WTC11 (cell line): ENCODE measurements around the gene ALCAM. TPM values are rescaled to one million over a fixed set of nuclear protein-coding genes. Genes with fewer than 3 reads are reported as not detected.

Experiments used
- ATAC-seq: fragments of 200-7000 bp; cut with Tn5 transposase; 2 replicates; pipeline ENCODE4 v1.10.0; 2021; ENCODE audit warnings: mild to moderate bottlenecking, moderate library complexity
- CTCF ChIA-PET: fragments of 300-600 bp; sonication (Branson Sonifier 250); formaldehyde crosslinking; loops from one replicate; lab custom pipeline; 2021; ENCODE audit warnings: antibody characterized with exemption; lab: Charles Lee
- POLR2A ChIA-PET: fragments of 350-600 bp; sonication (Branson Sonifier 250); formaldehyde crosslinking; loops from one replicate; lab custom pipeline; 2021; ENCODE audit warnings: antibody characterized with exemption; lab: Charles Lee
- DNase-seq: peaks from one replicate; pipeline ENCODE4 v3.0.0; 2021; ENCODE audit warnings: low spot score
- H3K27ac Mint-ChIP-seq: 2 replicates; pipeline ENCODE4 v1.8.0; 2021; ENCODE audit warnings: mixed read lengths
- H3K27me3 Mint-ChIP-seq: 2 replicates; pipeline ENCODE4 v1.8.0; 2021; ENCODE audit warnings: low read depth, mild to moderate bottlenecking, moderate library complexity, mixed read lengths
- H3K36me3 Mint-ChIP-seq: 2 replicates; pipeline ENCODE4 v1.8.0; 2021; ENCODE audit warnings: mixed read lengths
- H3K4me1 Mint-ChIP-seq: 2 replicates; pipeline ENCODE4 v1.8.0; 2022; ENCODE audit warnings: mixed read lengths
- H3K4me3 Mint-ChIP-seq: 2 replicates; pipeline ENCODE4 v1.8.0; 2021; ENCODE audit warnings: mild to moderate bottlenecking, moderate library complexity, mixed read lengths
- H3K9me3 Mint-ChIP-seq: 2 replicates; pipeline ENCODE4 v1.8.0; 2021; ENCODE audit warnings: mixed read lengths
- ATF1 ChIP-seq: sonication (generic); formaldehyde crosslinking; IDR thresholded peaks from 2 replicates; pipeline ENCODE4 v1.8.1; 2023; ENCODE audit warnings: mild to moderate bottlenecking, moderate library complexity, missing genetic modification reagents
- GABPB1 ChIP-seq: sonication (generic); formaldehyde crosslinking; IDR thresholded peaks from 2 replicates; pipeline ENCODE4 v1.8.1; 2023; ENCODE audit warnings: mild to moderate bottlenecking, missing genetic modification reagents
- HMGA2 ChIP-seq: fragments of 250-450 bp; sonication (Bioruptor Pico); IDR thresholded peaks from 2 replicates; pipeline ENCODE4 v1.4.0; 2021; ENCODE audit warnings: mild to moderate bottlenecking, moderate library complexity
- IRF1 ChIP-seq: sonication (generic); formaldehyde crosslinking; IDR thresholded peaks from 2 replicates; pipeline ENCODE4 v1.8.0; 2023; ENCODE audit warnings: missing genetic modification reagents
- IRF2 ChIP-seq: sonication (generic); formaldehyde crosslinking; IDR thresholded peaks from 2 replicates; pipeline ENCODE4 v1.8.0; 2022; ENCODE audit warnings: low read depth, missing genetic modification reagents, borderline replicate concordance
- PREB ChIP-seq: sonication (generic); formaldehyde crosslinking; IDR thresholded peaks from 2 replicates; pipeline ENCODE4 v1.8.1; 2022; ENCODE audit warnings: mild to moderate bottlenecking, missing genetic modification reagents, moderate library complexity, borderline replicate concordance
- TCF7 ChIP-seq: sonication (generic); formaldehyde crosslinking; IDR thresholded peaks from 2 replicates; pipeline ENCODE4 v1.8.0; 2022; ENCODE audit warnings: mild to moderate bottlenecking, low read depth, missing genetic modification reagents, moderate library complexity
- TEAD1 ChIP-seq: sonication (generic); formaldehyde crosslinking; IDR thresholded peaks from 2 replicates; pipeline ENCODE4 v1.8.0; 2022; ENCODE audit warnings: mild to moderate bottlenecking, missing genetic modification reagents
- ZMAT4 ChIP-seq: fragments of 250-450 bp; sonication (Bioruptor Pico); IDR thresholded peaks from 2 replicates; pipeline ENCODE4 v1.9.0; 2021; ENCODE audit warnings: mild to moderate bottlenecking
- ZNF138 ChIP-seq: sonication (generic); formaldehyde crosslinking; conservative IDR thresholded peaks from 2 replicates; pipeline ENCODE4 v1.8.1; 2022; ENCODE audit warnings: mild to moderate bottlenecking, moderate library complexity, missing genetic modification reagents
- ZNF423 ChIP-seq: fragments of 250-450 bp; sonication (Bioruptor Pico); IDR thresholded peaks from 2 replicates; pipeline ENCODE4 v2.1.2; 2022; ENCODE audit warnings: mild to moderate bottlenecking, moderate library complexity
- ZNF425 ChIP-seq: fragments of 250-450 bp; sonication (Bioruptor Pico); conservative IDR thresholded peaks from 2 replicates; pipeline ENCODE4 v1.9.0; 2021; ENCODE audit warnings: mild to moderate bottlenecking
- ZNF671 ChIP-seq: fragments of 250-450 bp; sonication (Bioruptor Pico); IDR thresholded peaks from 2 replicates; pipeline ENCODE4 v1.8.0; 2021; ENCODE audit warnings: mild to moderate bottlenecking
- total RNA-seq: library from RNA; stranded (reverse); gene quantifications from 3 replicates; pipeline ENCODE4 v1.2.3, GENCODE V29; 2021
- TF ChIP-seq, protein P1 (sequence below): sonication (generic); formaldehyde crosslinking; IDR thresholded peaks from 2 replicates; pipeline ENCODE4 v1.8.1; 2023; ENCODE audit warnings: mild to moderate bottlenecking, moderate library complexity, missing genetic modification reagents
- TF ChIP-seq, protein P2 (sequence below): sonication (generic); formaldehyde crosslinking; IDR thresholded peaks from 2 replicates; pipeline ENCODE4 v1.8.0; 2023; ENCODE audit warnings: missing genetic modification reagents, mild to moderate bottlenecking, borderline replicate concordance
- TF ChIP-seq, protein P3 (sequence below): sonication (generic); formaldehyde crosslinking; IDR thresholded peaks from 2 replicates; pipeline ENCODE4 v1.8.0; 2022; ENCODE audit warnings: mild to moderate bottlenecking, missing genetic modification reagents

Gene ALCAM
- total RNA-seq, 1 experiment from 2014 or later = 30.7 TPM

- ChIA-PET CTCF (no interaction called here), POLR2A (no interaction called here)
- Mint-ChIP-seq H3K9me3 (peaks cover under 1% of the 10 kb centered on the region; the same call in 1 of the 2 replicates), H3K4me3 (no peak overlapping the region), H3K27ac (peak overlapping the region; percentile 21; the same call in 1 of the 2 replicates), H3K27me3 (no peaks in the 10 kb centered on the region), H3K36me3 (no peaks in the 10 kb centered on the region), H3K4me1 (peaks cover 41% of the 10 kb centered on the region)
- ATAC-seq (no peak), DNase-seq (no peak)
- TF ChIP-seq GABPB1 (CRISPR knock-in tag) = no peak
- no peak for TF ChIP-seq PREB (CRISPR knock-in tag)
- TF ChIP-seq, all 79 proteins: peak for 0
Measured at GRCh38 chr3:105470851-105471250, 104.1 kb downstream of the ALCAM start.

DNA sequence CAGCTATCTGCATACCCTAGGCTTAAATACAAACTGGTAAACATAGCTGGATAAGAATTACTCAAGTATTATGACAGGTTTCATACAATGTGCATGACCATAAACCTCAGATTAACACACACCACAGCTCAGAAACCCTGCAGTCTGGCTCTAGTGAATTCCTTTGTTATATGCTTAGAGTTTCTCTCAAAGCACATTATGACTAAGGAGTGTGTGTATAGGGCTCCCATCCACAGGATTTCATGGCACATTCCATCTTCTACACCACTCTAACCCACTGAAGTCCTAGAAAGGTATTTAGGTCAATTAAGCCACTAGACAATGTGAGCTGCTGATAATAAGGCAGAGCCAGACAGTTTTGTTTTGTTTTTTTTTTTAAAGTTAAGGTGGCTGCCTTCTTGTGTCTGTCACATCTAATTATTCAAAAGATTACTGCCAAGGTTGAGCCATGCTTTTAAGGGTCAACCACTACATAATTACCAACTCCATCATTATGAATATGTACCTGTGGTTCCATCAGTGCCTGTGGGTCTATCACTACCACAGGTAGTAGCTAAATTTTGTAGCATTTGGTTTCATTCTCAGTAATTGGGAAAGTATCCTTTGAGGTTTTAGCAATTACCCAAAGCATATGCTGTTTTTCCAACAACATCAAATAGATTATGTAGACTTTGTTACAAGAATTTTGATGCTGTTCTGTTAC, 107.0 kb downstream of the ALCAM start:
- Mint-ChIP-seq H3K27me3 (no peaks in the 10 kb centered on the region), H3K4me1 (peaks cover 45% of the 10 kb centered on the region), H3K4me3 (no peak overlapping the region), H3K9me3 (peaks cover 28% of the 10 kb centered on the region), H3K36me3 (peaks cover 18% of the 10 kb centered on the region), H3K27ac (peak overlapping the region; percentile 1; the same call in 1 of the 2 replicates)
- CTCF ChIA-PET = no interaction called here
- POLR2A ChIA-PET = interaction anchor here (1.0 kb wide), 1 partner anchor 9 kb away, joined by 3 read pairs; no protein-coding TSS in a partner anchor
- peak; percentile 71 for ATAC-seq
- no peak for DNase-seq
- TF ChIP-seq ZNF671 (no peak), ATF1 (CRISPR knock-in tag) (no peak)

DNA sequence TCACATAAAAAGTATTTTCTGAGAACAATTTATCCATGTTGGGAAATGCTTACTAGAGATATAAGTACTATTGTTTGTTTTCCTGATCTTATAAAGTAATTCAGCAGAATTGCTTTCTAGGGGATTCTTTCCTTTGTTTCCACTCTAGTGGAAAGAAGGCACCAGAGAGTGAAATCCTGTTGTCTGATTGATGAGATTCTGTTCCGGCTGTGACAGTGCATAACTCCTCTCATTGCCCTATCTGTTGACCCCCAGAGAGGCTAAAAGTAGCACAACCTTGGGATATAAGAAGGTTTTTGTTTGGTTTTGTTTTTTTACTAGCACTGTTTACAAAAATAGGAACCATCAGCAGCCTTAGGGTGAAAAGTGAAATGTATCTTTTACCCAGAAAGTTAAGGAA, 114.1 kb downstream of the ALCAM start:
- H3K27me3 Mint-ChIP-seq = no peaks in the 10 kb centered on the region
- ATAC-seq (no peak), DNase-seq (no peak)
- no peak overlapping the region for H3K4me3 Mint-ChIP-seq
- H3K9me3 Mint-ChIP-seq = peaks cover 31% of the 10 kb centered on the region
- peaks cover 18% of the 10 kb centered on the region for H3K36me3 Mint-ChIP-seq
- CTCF ChIA-PET = no interaction called here
- no peak overlapping the region for H3K27ac Mint-ChIP-seq
- POLR2A ChIA-PET = no interaction called here
- peaks cover 5% of the 10 kb centered on the region for H3K4me1 Mint-ChIP-seq
- TF ChIP-seq, protein P1, sequence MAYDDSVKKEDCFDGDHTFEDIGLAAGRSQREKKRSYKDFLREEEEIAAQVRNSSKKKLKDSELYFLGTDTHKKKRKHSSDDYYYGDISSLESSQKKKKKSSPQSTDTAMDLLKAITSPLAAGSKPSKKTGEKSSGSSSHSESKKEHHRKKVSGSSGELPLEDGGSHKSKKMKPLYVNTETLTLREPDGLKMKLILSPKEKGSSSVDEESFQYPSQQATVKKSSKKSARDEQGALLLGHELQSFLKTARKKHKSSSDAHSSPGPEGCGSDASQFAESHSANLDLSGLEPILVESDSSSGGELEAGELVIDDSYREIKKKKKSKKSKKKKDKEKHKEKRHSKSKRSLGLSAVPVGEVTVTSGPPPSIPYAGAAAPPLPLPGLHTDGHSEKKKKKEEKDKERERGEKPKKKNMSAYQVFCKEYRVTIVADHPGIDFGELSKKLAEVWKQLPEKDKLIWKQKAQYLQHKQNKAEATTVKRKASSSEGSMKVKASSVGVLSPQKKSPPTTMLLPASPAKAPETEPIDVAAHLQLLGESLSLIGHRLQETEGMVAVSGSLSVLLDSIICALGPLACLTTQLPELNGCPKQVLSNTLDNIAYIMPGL (CRISPR knock-in tag) = no peak
- TF ChIP-seq ZNF671 (no peak), ZMAT4 (CRISPR knock-in tag) (no peak), TEAD1 (no peak), HMGA2 (no peak), TCF7 (CRISPR knock-in tag) (no peak), IRF2 (CRISPR knock-in tag) (no peak), ZNF423 (CRISPR knock-in tag) (no peak), ZNF425 (CRISPR knock-in tag) (no peak), IRF1 (CRISPR knock-in tag) (no peak), ZNF138 (CRISPR knock-in tag) (no peak)
- TF ChIP-seq, protein P2, sequence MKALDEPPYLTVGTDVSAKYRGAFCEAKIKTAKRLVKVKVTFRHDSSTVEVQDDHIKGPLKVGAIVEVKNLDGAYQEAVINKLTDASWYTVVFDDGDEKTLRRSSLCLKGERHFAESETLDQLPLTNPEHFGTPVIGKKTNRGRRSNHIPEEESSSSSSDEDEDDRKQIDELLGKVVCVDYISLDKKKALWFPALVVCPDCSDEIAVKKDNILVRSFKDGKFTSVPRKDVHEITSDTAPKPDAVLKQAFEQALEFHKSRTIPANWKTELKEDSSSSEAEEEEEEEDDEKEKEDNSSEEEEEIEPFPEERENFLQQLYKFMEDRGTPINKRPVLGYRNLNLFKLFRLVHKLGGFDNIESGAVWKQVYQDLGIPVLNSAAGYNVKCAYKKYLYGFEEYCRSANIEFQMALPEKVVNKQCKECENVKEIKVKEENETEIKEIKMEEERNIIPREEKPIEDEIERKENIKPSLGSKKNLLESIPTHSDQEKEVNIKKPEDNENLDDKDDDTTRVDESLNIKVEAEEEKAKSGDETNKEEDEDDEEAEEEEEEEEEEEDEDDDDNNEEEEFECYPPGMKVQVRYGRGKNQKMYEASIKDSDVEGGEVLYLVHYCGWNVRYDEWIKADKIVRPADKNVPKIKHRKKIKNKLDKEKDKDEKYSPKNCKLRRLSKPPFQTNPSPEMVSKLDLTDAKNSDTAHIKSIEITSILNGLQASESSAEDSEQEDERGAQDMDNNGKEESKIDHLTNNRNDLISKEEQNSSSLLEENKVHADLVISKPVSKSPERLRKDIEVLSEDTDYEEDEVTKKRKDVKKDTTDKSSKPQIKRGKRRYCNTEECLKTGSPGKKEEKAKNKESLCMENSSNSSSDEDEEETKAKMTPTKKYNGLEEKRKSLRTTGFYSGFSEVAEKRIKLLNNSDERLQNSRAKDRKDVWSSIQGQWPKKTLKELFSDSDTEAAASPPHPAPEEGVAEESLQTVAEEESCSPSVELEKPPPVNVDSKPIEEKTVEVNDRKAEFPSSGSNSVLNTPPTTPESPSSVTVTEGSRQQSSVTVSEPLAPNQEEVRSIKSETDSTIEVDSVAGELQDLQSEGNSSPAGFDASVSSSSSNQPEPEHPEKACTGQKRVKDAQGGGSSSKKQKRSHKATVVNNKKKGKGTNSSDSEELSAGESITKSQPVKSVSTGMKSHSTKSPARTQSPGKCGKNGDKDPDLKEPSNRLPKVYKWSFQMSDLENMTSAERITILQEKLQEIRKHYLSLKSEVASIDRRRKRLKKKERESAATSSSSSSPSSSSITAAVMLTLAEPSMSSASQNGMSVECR (CRISPR knock-in tag) = no peak
- TF ChIP-seq, protein P3, sequence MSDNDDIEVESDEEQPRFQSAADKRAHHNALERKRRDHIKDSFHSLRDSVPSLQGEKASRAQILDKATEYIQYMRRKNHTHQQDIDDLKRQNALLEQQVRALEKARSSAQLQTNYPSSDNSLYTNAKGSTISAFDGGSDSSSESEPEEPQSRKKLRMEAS (CRISPR knock-in tag) = no peak
